Endothelial cell of umbilical vein (primary cell): Measurements from ENCODE around the gene ARPC5L. TPM values are rescaled to one million over a fixed set of nuclear protein-coding genes. Genes with fewer than 3 reads are reported as not detected.

Experiments used
- BruUV-seq: library from RNA; stranded (reverse); fragments of 400-500 nt; replicated peaks from 2 replicates; lab custom pipeline; 2021; lab: Mats Ljungman, UMichigan
- CTCF ChIA-PET: fragments of 300-600, 350-600 bp; sonication (Branson Sonifier 250); formaldehyde crosslinking; loops from one replicate; lab custom pipeline; 2021; ENCODE audit warnings: antibody characterized with exemption, inconsistent platforms; lab: Charles Lee
- POLR2A ChIA-PET: fragments of 300-600, 350-600 bp; sonication (Branson Sonifier 250); formaldehyde crosslinking; loops from one replicate; lab custom pipeline; 2021; ENCODE audit warnings: antibody characterized with exemption, inconsistent platforms; lab: Charles Lee
- DNase-seq: peaks from one replicate; pipeline ENCODE4 v3.0.0-alpha.2; 2011; ENCODE audit warnings: low read depth, low spot score
- FAIRE-seq: peaks from 2 replicates; lab custom pipeline; 2011; peaks lifted over from hg19 to GRCh38; lab: Jason Lieb, UNC
- H2AFZ ChIP-seq: 2 replicates; pipeline ENCODE4 v1.6.0; 2012; ENCODE audit warnings: low read depth, low read length, control low read depth, inconsistent platforms
- H3K27ac ChIP-seq: 2 replicates; pipeline ENCODE4 v1.5.1; 2011; ENCODE audit warnings: low read depth, mild to moderate bottlenecking, control low read depth, low read length, moderate library complexity; ENCODE audit not compliant: insufficient read depth
- H3K27me3 ChIP-seq, 2 experiments: 2 replicates each; pipeline versions ENCODE4 v1.6.0 to v1.6.1; 2011; ENCODE audit warnings: low read length in 2 of 2, mixed read lengths in 1 of 2; ENCODE audit not compliant: control insufficient read depth in 2 of 2, insufficient read depth in 2 of 2
- H3K36me3 ChIP-seq, 2 experiments: 2 replicates in 1 of 2; 3 replicates in 1 of 2; pipeline ENCODE4 v1.5.1; 2011; ENCODE audit warnings: low read length in 2 of 2, mild to moderate bottlenecking in 1 of 2, moderate library complexity in 1 of 2; ENCODE audit not compliant: control insufficient read depth in 2 of 2, insufficient read depth in 2 of 2; ENCODE audit errors: extremely low read depth in 1 of 2
- H3K4me1 ChIP-seq: 3 replicates; pipeline ENCODE4 v1.5.1; 2011; ENCODE audit warnings: mild to moderate bottlenecking, low read length; ENCODE audit not compliant: control insufficient read depth, insufficient read depth; ENCODE audit errors: extremely low read depth
- H3K4me2 ChIP-seq: 2 replicates; pipeline ENCODE4 v1.6.1; 2011; ENCODE audit warnings: low read length, control low read depth, mixed read lengths; ENCODE audit not compliant: insufficient read depth
- H3K4me3 ChIP-seq, 3 experiments: fragments of 200-600 bp in 1 of 3; sonication (generic), shearing (Covaris generic) in 1 of 3; replicated peaks in 1 of 3; 2 replicates each; pipeline ENCODE4 v1.5.1; 2011 to 2016; ENCODE audit warnings: control low read depth in 3 of 3, low read length in 3 of 3, mild to moderate bottlenecking in 2 of 3, inconsistent platforms in 1 of 3, low read depth in 1 of 3, moderate library complexity in 1 of 3; ENCODE audit not compliant: insufficient read depth in 1 of 3
- H3K79me2 ChIP-seq: 2 replicates; pipeline ENCODE4 v1.6.0; 2012; ENCODE audit warnings: low read length, inconsistent platforms; ENCODE audit not compliant: control insufficient read depth, insufficient read depth
- H3K9ac ChIP-seq: replicated peaks from 2 replicates; pipeline ENCODE3; 2011; ENCODE audit warnings: low read length, control low read depth; ENCODE audit not compliant: insufficient read depth; ENCODE audit errors: extremely low read depth
- H3K9me1 ChIP-seq: replicated peaks from 3 replicates; pipeline ENCODE4 v1.6.0; 2011; ENCODE audit warnings: mild to moderate bottlenecking, low read length; ENCODE audit not compliant: control insufficient read depth, insufficient read depth; ENCODE audit errors: extremely low read depth
- H3K9me3 ChIP-seq: replicated peaks from 2 replicates; pipeline ENCODE4 v1.5.1; 2012; ENCODE audit warnings: low read length, inconsistent platforms; ENCODE audit not compliant: control insufficient read depth, insufficient read depth
- H4K20me1 ChIP-seq: replicated peaks from 2 replicates; pipeline ENCODE3; 2011; ENCODE audit warnings: mild to moderate bottlenecking, low read length; ENCODE audit not compliant: control insufficient read depth, insufficient read depth; ENCODE audit errors: extremely low read depth
- CTCF ChIP-seq, 2 donors: IDR thresholded peaks; 1 replicate in 1 of 2; 2 replicates in 1 of 2; pipeline ENCODE4 v1.5.1; 2011; ENCODE audit warnings: low read length in 2 of 2, mild to moderate bottlenecking in 2 of 2, moderate library complexity in 2 of 2, control low read depth in 1 of 2, inconsistent platforms in 1 of 2, low read depth in 1 of 2; ENCODE audit not compliant: insufficient read depth in 1 of 2; ENCODE audit errors: extremely low read depth in 1 of 2
- FOS ChIP-seq: IDR thresholded peaks from 2 replicates; pipeline ENCODE4 v1.6.1; 2011; ENCODE audit warnings: mild to moderate bottlenecking, low read length, moderate library complexity, borderline replicate concordance; ENCODE audit not compliant: insufficient read depth
- GATA2 ChIP-seq: IDR thresholded peaks from 2 replicates; pipeline ENCODE4 v1.7.0; 2011; ENCODE audit warnings: low read depth, mild to moderate bottlenecking, moderate library complexity, mixed read lengths, low read length; ENCODE audit not compliant: insufficient read length, insufficient read depth
- JUN ChIP-seq: IDR thresholded peaks from 2 replicates; pipeline ENCODE4 v1.6.1; 2011; ENCODE audit warnings: borderline replicate concordance, low read depth; ENCODE audit not compliant: insufficient read length, insufficient read depth
- MAX ChIP-seq: IDR thresholded peaks from 2 replicates; pipeline ENCODE4 v1.6.1; 2011; ENCODE audit not compliant: insufficient read depth, insufficient read length
- MYC ChIP-seq: IDR thresholded peaks from one replicate; pipeline ENCODE4 v1.6.1; 2011; ENCODE audit warnings: mild to moderate bottlenecking, low read depth, low read length
- POLR2AphosphoS5 ChIP-seq: IDR thresholded peaks from 2 replicates; pipeline ENCODE4 v1.6.1; 2012; ENCODE audit warnings: low read depth, mild to moderate bottlenecking, control low read depth, low read length, moderate library complexity; ENCODE audit not compliant: insufficient read depth
- dilution Hi-C: fragments of 300-500 bp; cut with MboI; formaldehyde crosslinking; loops from one replicate; pipeline ENCODE4 v1.15.0; 2019; ENCODE audit warnings: low sequenced_read_pairs; ENCODE audit not compliant: extremely low pct_ligation_motif_present
- intact Hi-C: fragments of 100-400 bp; cut with micrococcal nuclease; formaldehyde crosslinking; loops from one replicate; pipeline ENCODE4 v1.10.0; 2022
- polyA plus RNA-seq, 4 experiments: library from polyadenylated mRNA; depleted of rRNA in 3 of 4; stranded (reverse) in 3 of 4; unstranded in 1 of 4; fragments of >200 nt; gene quantifications; 2 replicates each; pipeline versions ENCODE4 v1.2.1 to v1.2.3, GENCODE V29; 2011 to 2012; ENCODE audit warnings: missing spikeins in 1 of 4
- total RNA-seq: library from RNA; stranded (reverse); gene quantifications from 2 replicates; pipeline ENCODE4 v1.2.3, GENCODE V29; 2021

ARPC5L gene
- total and polyA plus RNA-seq, 2 donors (not counting 3 experiments of a cell fraction or from before 2014, with no cell fraction given) = 60.7 to 68.1 TPM

GRCh38 chr9:124828489-124829333 is 33.2 kb upstream of the ARPC5L start:
- DNase-seq = no peak
- no peaks in the 10 kb centered on the region for H3K9me1 ChIP-seq
- H3K79me2 ChIP-seq = no peaks in the 10 kb centered on the region
- CTCF ChIA-PET = interaction anchor here (1.9 to 4.5 kb wide), 3 partner anchors 12 to 32 kb away, joined by 4 to 32 read pairs (median 27); partner anchors contain the start of gene WDR38
- H3K4me1 ChIP-seq = peaks cover 4% of the 10 kb centered on the region
- no peak overlapping the region for H3K4me3 ChIP-seq
- no peak for FAIRE-seq
- BruUV-seq = no TSS peak
- no peak overlapping the region for H3K4me2 ChIP-seq
- H4K20me1 ChIP-seq = no peaks in the 10 kb centered on the region
- H3K9ac ChIP-seq = no peak overlapping the region
- no peaks in the 10 kb centered on the region for H3K36me3 ChIP-seq
- H2AFZ ChIP-seq = no peak overlapping the region
- TF ChIP-seq POLR2AphosphoS5 (no peak), GATA2 (no peak), FOS (no peak), MAX (no peak), CTCF (IDR thresholded peaks at IDR 0.05; ENCODE audit: extremely low read depth in 1 of 2, insufficient read depth in 1 of 2, low read depth in 1 of 2, low read length in 2 of 2) (no peak), MYC (no peak), JUN (no peak)
- intact Hi-C loops = no loop called here
- dilution Hi-C loops = no loop called here
- POLR2A ChIA-PET = no interaction called here
- H3K9me3 ChIP-seq = no peaks in the 10 kb centered on the region
- peaks cover 0 to 3% of the 10 kb centered on the region in 2 experiments for H3K27me3 ChIP-seq
- no peak overlapping the region for H3K27ac ChIP-seq
